G401 (cell line): ENCODE data around the gene KLHDC7B. TPM values are rescaled to one million over a fixed set of nuclear protein-coding genes. Genes with fewer than 3 reads are reported as not detected.
"Not testable (repeated sequence)": the region's sequence is repeated elsewhere in the genome, so short reads cannot be mapped to it uniquely, and the experiment has no call there.

Source experiments
- DNase-seq: peaks from one replicate; pipeline ENCODE4 v3.0.0-alpha.2; 2015; ENCODE audit warnings: low spot score
- in situ Hi-C: cut with HindIII; loops from 2 replicates; pipeline ENCODE4 v1.10.0; 2016; ENCODE audit warnings: low sequenced_read_pairs, mixed read lengths
- total RNA-seq: library from RNA; depleted of rRNA; stranded (reverse); fragments of >200 nt; shearing (Covaris generic); gene quantifications from 2 replicates; pipeline ENCODE4 v1.2.3, GENCODE V29; 2014

KLHDC7B gene
- total RNA-seq, 1 experiment from 2014 or later: not detected

DNA sequence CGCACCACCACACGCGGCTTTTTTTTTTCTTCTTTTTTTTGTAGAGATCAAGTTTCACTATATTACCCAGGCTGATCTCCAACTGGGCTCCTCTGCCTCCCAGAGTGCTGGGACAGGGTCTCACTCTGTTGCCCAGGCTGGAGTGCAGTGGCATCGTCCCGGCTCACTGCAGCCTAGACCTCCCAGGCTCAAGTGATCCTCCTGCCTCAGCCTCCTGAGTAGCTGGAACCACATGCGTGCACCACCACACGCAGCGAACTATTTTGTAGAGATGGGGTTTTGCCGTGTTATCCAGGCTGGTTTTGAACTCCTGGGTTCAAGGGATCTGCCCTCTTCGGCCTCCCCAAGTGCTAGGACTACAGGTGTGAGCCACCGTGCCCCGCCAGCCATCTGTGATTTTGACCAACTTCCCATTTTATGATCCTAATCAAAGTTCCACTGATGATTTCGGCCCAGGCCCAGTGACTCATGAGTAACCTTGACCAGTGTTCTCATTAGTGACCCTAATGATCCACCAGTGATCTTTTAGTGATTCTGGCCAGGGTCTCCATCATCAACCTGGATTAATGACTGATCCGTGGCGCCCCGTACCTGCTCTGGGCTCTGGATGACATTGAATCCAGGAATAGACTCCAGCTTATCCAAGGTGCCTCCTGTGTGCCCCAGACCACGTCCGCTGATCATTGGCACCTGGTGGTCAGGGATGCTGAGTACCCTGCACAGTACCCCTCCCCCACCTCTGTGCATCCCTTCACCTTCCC lies 17.6 kb upstream of the KLHDC7B start:
- in situ Hi-C loops: no loop called here
- no peak for DNase-seq

GRCh38 chr22:50528682-50529415 lies 16.9 kb upstream of the KLHDC7B start:
- no peak for DNase-seq
- in situ Hi-C loops: no loop called here

DNA sequence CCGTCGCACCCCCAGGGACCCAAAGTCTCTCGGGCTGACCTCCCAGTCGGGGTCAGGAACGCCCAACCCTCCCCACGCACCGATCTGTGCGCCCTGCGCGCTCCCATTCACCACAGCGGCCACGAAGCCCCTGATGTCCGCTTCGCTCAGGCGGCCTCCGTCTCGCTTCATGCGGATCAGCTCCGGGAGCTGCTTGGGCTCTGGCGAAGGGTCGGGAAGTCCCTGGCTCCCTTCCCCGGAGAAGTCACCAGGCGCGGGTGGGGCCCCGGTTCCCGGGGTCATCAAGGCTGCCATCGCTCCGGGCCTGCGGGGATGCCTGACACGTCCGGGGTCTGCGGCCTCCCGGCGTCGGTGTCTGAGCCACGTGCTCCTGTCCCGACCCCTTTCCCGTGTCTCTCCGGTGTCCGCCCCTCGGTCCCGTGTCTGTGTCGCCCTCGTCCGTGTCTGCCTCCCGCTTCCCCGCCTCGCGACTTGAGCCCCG lies 16.2 kb upstream of the KLHDC7B start:
- in situ Hi-C loops: no loop called here
- no peak for DNase-seq

DNA sequence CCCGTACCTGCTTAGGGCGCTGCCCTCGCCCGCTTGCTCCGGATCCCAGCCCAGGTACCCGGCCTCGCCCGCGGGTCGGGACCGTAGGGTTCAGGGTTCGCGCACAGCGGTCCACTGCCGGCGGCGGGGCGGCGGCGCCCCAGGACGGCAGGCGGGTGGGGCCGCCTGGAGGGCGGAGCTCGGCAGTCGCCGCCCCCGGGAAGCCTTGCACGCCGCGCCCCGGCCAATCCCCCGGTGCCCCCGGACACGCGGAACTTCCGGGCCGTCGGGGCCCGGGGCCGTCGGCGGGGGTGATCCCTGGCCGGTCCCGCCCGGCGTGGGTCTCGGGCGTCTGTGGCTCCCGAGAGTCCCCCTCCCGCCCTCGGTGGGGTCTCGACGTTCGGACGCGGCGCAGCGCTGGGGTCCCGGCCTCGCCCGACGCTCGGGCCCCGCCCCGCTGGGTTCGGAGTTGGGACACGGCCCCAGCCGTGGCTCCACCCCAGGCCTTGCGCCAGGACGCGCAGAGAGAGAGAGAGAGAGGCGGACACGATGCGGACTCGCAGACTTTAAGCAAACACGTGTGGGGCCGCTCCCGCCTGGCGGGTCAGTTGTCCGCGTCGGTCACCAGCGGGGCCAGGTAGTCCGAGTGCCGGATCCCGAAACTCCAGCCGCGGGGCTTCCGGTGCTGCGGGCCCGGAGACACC lies 15.7 kb upstream of the KLHDC7B start, which contains the start of gene TYMP:
Gene TYMP, minus strand, starts transcription at position 116 of the 683 bp plus-strand sequence. CDS start 303 bp downstream, outside the sequence.
- in situ Hi-C loops: no loop called here
- DNase-seq: no peak

GRCh38 chr22:50530580-50530876 lies 15.2 kb upstream of the KLHDC7B start:
- in situ Hi-C loops: no loop called here
- DNase-seq: no peak

DNA sequence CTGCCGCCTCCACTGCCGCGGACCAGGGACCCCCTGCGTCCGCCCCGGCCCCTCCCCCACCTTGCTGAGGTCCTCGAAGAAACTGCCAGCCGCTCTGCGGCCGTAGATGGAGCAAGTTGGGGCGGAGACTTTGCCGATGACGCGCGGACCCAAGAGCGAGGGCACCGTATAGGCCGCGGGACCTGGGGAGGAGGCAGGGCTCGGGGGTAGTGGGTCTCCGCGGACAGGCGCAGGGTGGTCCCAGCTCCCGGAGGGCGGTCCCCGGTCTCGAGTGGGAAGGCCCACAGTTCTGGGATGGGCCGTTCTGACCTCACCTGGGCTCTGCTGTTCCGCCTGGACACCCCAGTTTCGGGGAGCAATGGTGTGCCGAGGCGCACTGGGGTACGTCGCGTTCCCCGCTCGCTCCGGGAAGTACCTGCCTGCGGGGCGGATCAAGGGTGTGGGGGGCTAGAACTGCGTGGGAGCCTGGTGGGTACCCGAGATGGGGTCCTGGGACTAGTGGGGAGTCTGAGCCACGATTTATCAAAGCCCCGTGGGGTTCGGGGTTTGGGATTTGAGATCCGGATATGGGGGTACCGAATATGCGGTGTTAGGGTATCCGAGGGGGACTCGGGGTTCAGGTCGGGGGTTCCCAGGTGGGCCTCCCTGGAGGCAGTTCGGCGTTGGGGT lies 14.7 kb upstream of the KLHDC7B start:
- peak; percentile 45 for DNase-seq
- in situ Hi-C loops: no loop called here

DNA sequence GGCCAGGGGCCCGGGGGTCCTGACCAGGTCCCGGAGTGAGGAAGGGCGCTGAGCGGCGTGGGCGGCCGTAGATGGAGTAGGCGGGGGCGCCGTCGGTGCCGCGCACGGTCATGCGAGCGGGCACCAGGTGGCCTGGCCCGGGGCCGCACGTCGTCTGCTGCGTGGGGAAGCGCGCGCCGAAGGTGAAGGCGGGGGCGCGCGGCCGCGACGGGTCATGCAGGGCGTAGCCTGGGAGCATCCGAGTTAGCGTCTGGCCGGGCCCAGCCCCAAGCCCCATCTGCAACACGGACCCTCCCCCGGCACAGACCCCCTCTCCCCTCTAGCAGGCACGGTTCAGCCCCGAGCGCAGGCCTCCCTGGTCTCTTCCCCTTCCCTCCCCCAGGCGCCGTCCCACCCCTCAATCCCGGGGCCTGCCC lies 14.1 kb upstream of the KLHDC7B start:
- in situ Hi-C loops: no loop called here
- no peak for DNase-seq

GRCh38 chr22:50531962-50532674 lies 13.6 kb upstream of the KLHDC7B start:
- in situ Hi-C loops: no loop called here
- peak; percentile 58 for DNase-seq

GRCh38 chr22:50532824-50533796 lies 12.6 kb upstream of the KLHDC7B start:
- in situ Hi-C loops: no loop called here
- DNase-seq: no peak

- DNase-seq, in situ Hi-C loops: not testable (repeated sequence)
Observed at GRCh38 chr22:50533856-50534711, 11.6 kb upstream of the KLHDC7B start.

DNA sequence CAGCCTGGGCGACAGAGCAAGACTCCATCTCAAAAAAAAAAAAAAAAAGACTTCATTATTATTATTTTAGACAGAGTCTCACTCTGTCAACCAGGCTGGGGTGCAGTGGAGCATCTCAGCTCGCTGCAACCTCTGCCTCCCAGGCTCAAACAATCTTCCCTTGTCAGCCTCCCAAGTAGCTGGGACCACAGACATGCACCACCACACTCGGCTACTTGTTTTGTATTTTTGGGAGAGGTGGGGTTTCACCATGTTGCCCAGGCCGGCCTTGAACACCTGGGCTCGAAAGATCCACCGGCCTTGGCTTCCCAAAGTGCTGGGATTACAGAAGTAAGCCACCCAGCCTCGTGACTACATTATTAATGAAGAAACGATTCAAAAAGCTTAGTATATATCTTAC lies 10.6 kb upstream of the KLHDC7B start:
- DNase-seq: no peak
- in situ Hi-C loops: no loop called here

DNA sequence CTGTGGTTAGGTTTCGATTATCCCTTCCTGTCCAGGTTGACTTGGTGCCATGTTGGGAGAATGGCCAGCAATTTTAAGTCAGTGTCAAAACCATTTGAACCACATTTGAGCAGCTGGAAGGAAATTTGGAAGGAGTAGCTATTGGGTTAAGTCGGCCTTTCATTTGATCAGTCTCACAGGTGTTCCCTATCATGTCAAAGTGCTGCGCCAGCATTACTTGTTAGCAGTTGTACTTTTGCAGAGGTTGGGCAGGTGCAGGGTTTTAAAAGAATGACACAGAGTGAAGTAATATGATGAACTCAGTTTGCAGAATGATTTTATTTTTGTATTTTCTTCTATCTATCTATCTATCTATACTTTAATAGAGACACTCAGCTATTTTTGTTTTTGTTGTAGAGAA lies 9.5 kb upstream of the KLHDC7B start:
- DNase-seq: no peak
- in situ Hi-C loops: no loop called here

- in situ Hi-C loops: no loop called here
- no peak for DNase-seq
Observed at GRCh38 chr22:50537765-50538164, 7.9 kb upstream of the KLHDC7B start.

DNA sequence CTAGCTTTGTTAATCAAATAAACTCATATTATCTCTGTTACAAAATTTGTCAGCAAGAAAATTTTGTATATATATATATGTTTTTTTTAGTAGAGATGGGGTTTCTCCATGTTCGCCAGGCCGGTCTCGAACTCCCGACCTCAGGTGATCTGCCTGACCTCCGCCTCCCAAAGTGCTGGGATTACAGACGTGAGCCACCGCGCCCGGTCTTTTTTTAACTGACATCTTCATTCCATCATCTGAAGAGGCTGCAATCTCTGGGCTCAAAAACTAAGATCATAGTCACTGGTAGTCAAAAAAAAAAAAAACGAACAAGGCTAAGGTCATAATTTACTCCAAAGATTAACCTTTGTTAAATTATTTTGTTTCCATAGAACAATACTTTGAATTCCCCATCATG lies 5.3 kb upstream of the KLHDC7B start:
- in situ Hi-C loops: no loop called here
- no peak for DNase-seq

GRCh38 chr22:50541667-50542026 lies 4.1 kb upstream of the KLHDC7B start:
- DNase-seq, in situ Hi-C loops: not testable (repeated sequence)

DNA sequence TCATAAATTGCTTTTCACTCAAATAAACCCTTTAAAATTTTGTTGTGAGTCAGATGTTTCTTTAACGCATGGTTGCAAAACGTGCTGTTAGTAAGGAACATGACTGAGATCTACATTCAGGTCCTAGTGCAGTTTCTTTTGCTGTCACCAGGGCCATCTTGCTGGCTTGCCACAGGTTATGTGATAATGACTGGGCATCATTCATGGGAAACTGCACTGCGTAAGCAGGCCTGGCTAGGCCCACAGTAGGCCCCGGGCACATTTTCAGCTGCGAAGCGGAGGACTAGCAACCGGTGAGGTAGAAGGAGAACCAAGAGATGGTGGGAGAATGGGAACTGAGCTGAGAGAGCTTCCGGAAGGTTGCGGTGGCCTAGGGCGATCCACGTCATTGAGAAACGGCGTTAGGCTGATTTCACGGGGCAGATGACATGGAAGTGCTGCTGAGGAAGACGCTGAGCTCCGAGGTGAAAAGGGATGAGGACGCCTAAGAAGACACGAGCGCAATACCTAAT lies 3.2 kb upstream of the KLHDC7B start:
- DNase-seq: no peak
- in situ Hi-C loops: no loop called here
